Testis (tissue), 3 donors: ENCODE measurements around the gene PHF24. TPM values are rescaled to one million over a fixed set of nuclear protein-coding genes. Genes with fewer than 3 reads are reported as not detected.
A peak's percentile ranks its signal among the peaks of the same experiment; 100 is the strongest.

Experiments used
- DNase-seq: peaks from one replicate; pipeline ENCODE4 v3.0.0-alpha.2; 2019
- H3K27ac ChIP-seq, 2 donors: fragments of 200-600 bp; sonication (generic); one replicate each; pipeline ENCODE4 v1.5.1; 2019
- H3K27me3 ChIP-seq: fragments of 200-600 bp; sonication (generic); one replicate; pipeline ENCODE4 v1.5.1; 2019
- H3K36me3 ChIP-seq: fragments of 200-600 bp; sonication (generic); one replicate; pipeline ENCODE4 v1.5.1; 2017; ENCODE audit warnings: low read depth; ENCODE audit errors: missing control alignments
- H3K4me1 ChIP-seq: fragments of 200-600 bp; sonication (generic); one replicate; pipeline ENCODE4 v1.5.1; 2019
- H3K4me3 ChIP-seq, 2 donors: fragments of 200-600 bp; sonication (generic); one replicate each; pipeline ENCODE4 v1.5.1; 2017 to 2019
- H3K9me3 ChIP-seq: fragments of 200-600 bp; sonication (generic); one replicate; pipeline ENCODE4 v1.5.1; 2017
- POLR2A ChIP-seq: fragments of 450-650 bp; IDR thresholded peaks from one replicate; pipeline ENCODE4 v1.6.1; 2017; ENCODE audit warnings: antibody characterized with exemption, mild to moderate bottlenecking, moderate library complexity
- WGBS, 2 donors: methylation state at CpG; one replicate each; pipeline ENCODE4 v1.1.5; 2018; 5-methylcytosine and 5-hydroxymethylcytosine counted together
- intact Hi-C: fragments of 100-400 bp; cut with DNase I; formaldehyde crosslinking; loops from one replicate; pipeline ENCODE4 v1.15.1; 2023; ENCODE audit warnings: low total_unique reads
- polyA plus RNA-seq: library from polyadenylated mRNA; stranded (reverse); fragments of 350-450 nt; fragmentation: Illumina TruSeq; extraction: RNeasy Lipid Tissue Mini Kit (QIAGEN cat#74804); gene quantifications from one replicate; pipeline ENCODE4 v1.2.3, GENCODE V29; 2014; ENCODE audit warnings: low read depth, low replicate concordance; ENCODE audit not compliant: insufficient read depth
- total RNA-seq, 2 donors: library from RNA; depleted of rRNA; stranded (reverse); fragments of >200 nt; gene quantifications; one replicate each; pipeline ENCODE4 v1.2.3, GENCODE V29; 2016
- TF ChIP-seq, protein P1 (sequence below), 3 experiments: fragments of 450-650 bp in 2 of 3; fragments of 200-600 bp in 1 of 3; sonication (generic) in 1 of 3; IDR thresholded peaks; one replicate each; pipeline ENCODE4 v1.5.1; 2016 to 2019; ENCODE audit warnings: antibody characterized with exemption in 3 of 3, mild to moderate bottlenecking in 2 of 3, moderate library complexity in 1 of 3

PHF24 gene
- total and polyA plus RNA-seq, 3 donors from 2014 or later, result 44.8 to 132 (median 93.3) TPM

DNA sequence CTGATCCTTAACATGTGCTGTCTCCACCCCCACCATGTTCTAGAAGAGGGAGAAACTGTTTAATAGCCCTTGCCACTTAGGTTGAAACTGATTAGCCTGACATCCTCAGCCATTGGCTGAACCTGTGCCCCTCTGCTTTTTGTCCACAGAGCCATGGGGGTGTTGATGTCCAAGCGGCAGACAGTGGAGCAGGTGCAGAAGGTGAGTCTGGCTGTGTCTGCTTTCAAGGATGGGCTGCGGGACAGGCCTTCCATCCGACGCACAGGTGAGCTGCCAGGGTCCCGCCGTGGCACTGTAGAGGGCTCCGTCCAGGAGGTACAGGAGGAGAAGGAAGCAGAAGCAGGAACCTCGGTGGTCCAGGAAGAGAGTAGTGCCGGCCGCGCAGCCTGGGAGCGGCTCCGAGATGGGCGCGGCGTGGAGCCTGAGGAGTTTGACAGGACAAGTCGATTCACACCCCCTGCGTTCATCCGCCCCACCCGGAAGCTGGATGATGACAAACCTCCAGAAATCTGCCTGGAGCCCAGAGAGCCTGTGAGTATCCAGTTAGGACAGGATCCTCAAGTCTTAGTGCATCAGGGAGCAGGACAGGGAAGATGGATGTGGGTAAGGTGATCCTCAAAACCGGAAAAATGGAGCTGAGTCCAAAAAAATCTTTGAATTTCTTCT is 13.2 kb downstream of the PHF24 start:
- H3K27ac ChIP-seq, result no peak overlapping the region
- TF ChIP-seq, protein P1, sequence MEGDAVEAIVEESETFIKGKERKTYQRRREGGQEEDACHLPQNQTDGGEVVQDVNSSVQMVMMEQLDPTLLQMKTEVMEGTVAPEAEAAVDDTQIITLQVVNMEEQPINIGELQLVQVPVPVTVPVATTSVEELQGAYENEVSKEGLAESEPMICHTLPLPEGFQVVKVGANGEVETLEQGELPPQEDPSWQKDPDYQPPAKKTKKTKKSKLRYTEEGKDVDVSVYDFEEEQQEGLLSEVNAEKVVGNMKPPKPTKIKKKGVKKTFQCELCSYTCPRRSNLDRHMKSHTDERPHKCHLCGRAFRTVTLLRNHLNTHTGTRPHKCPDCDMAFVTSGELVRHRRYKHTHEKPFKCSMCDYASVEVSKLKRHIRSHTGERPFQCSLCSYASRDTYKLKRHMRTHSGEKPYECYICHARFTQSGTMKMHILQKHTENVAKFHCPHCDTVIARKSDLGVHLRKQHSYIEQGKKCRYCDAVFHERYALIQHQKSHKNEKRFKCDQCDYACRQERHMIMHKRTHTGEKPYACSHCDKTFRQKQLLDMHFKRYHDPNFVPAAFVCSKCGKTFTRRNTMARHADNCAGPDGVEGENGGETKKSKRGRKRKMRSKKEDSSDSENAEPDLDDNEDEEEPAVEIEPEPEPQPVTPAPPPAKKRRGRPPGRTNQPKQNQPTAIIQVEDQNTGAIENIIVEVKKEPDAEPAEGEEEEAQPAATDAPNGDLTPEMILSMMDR (IDR thresholded peaks at IDR 0.05), result no peak
- TF ChIP-seq POLR2A, result no peak

GRCh38 chr9:34974664-34975063 is 16.6 kb downstream of the PHF24 start:
- no peaks in the 10 kb centered on the region for H3K36me3 ChIP-seq
- no peak overlapping the region for H3K27ac ChIP-seq
- no peak for TF ChIP-seq POLR2A
- TF ChIP-seq, protein P1 (IDR thresholded peaks at IDR 0.05), result no peak
- no peaks in the 10 kb centered on the region for H3K9me3 ChIP-seq
- DNase-seq, result no peak
- intact Hi-C loops, result no loop called here
- H3K4me1 ChIP-seq, result peaks cover 8% of the 10 kb centered on the region
- no peaks in the 10 kb centered on the region for H3K27me3 ChIP-seq
- no peak overlapping the region for H3K4me3 ChIP-seq
- whole genome bisulfite sequencing, 2 donors, result 94 to 100% methylated on average over 2 of the region's 2 CpGs

More for the DNA sequence above, 13.2 kb downstream of the PHF24 start:
- peak; percentile 14 for DNase-seq
- Histone ChIP-seq H3K36me3 (no peaks in the 10 kb centered on the region), H3K4me1 (peaks cover 8% of the 10 kb centered on the region), H3K27me3 (no peaks in the 10 kb centered on the region), H3K9me3 (no peaks in the 10 kb centered on the region), H3K4me3 (no peak overlapping the region)
- WGBS, 2 donors, result 84 to 90% methylated on average over 20 to 21 of the region's 21 CpGs
- intact Hi-C loops, result no loop called here

DNA sequence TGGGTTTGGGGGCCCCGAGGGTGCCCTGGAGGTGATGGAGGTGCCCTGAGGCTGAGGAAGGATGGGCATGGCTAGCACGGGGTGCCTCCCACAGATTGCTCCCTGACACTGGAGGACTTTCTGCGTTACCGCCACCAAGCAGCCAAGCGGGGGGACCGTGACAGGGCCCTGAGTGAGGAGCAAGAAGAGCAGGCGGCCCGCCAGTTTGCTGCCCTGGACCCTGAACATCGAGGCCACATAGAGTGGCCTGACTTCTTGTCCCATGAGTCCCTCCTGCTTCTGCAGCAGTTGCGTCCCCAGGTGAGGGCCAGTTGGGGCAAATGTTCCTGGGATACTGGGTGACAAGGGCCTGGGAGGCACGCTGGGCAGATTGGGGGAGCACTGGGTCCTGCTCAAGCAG is 18.4 kb downstream of the PHF24 start:
- H3K27ac ChIP-seq, result no peak overlapping the region
- TF ChIP-seq, protein P1 (IDR thresholded peaks at IDR 0.05), result no peak
- no peak for TF ChIP-seq POLR2A
- no peaks in the 10 kb centered on the region for H3K36me3 ChIP-seq
- no peak for DNase-seq
- no peaks in the 10 kb centered on the region for H3K9me3 ChIP-seq
- intact Hi-C loops, result no loop called here
- no peaks in the 10 kb centered on the region for H3K27me3 ChIP-seq
- no peak overlapping the region for H3K4me3 ChIP-seq
- H3K4me1 ChIP-seq, result no peaks in the 10 kb centered on the region
- 92 to 97% methylated on average over 9 to 11 of the region's 11 CpGs for WGBS, 2 donors

DNA sequence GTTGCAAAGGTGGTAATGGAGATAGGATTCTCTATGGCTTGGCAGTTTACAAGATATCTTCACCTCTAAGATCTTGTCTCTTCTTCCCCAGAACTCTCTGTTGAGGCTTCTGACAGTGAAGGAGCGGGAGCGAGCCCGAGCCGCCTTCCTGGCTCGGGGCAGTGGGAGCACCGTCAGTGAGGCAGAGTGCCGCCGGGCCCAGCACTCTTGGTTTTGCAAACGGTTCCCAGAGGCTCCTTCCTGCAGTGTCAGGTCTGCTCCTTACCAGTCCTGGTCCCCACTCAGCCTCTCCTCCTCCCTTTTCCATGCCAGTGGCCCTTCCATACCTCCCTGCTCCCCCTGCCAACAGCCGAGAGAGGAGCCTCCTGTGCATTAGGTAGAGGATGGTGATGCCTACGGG is 18.9 kb downstream of the PHF24 start:
- Histone ChIP-seq H3K4me1 (no peaks in the 10 kb centered on the region), H3K27ac (no peak overlapping the region), H3K36me3 (no peaks in the 10 kb centered on the region), H3K4me3 (no peak overlapping the region), H3K27me3 (no peaks in the 10 kb centered on the region), H3K9me3 (no peaks in the 10 kb centered on the region)
- DNase-seq, result no peak
- 95 to 99% methylated on average over 9 to 11 of the region's 11 CpGs for WGBS, 2 donors
- no peak for TF ChIP-seq POLR2A
- TF ChIP-seq, protein P1 (IDR thresholded peaks at IDR 0.05), result no peak
- intact Hi-C loops, result no loop called here

DNA sequence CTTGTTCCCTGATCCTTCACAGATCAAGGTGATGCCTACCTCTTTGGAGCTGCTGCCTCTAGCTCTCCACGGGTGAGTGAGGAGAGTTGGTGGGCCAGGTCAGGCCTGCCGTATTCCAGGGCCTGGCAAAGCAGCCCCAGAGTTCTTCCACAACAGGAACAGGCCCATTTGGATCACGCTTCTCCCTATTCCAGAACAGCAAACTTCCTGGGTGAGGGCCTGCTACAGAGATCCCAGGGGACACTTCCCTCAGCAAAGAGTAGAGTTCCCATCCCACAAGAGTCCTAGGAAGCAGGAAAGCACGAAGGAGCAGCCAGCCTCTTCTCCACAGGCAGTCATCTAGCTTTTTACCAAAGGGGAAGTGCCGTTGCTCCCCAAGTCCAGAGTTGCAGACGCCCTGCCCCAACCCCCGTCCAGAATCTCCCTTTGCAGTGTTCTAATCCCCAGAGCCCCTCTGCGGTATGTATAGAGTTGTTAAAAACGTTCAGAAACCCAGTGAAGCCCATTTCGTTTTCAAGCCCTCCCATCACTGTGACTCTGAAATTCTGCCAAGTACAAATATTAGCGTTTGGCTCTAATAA is 22.2 kb downstream of the PHF24 start:
- Histone ChIP-seq H3K4me3 (no peak overlapping the region), H3K27ac (no peak overlapping the region), H3K27me3 (no peaks in the 10 kb centered on the region), H3K36me3 (no peaks in the 10 kb centered on the region), H3K4me1 (no peaks in the 10 kb centered on the region), H3K9me3 (no peaks in the 10 kb centered on the region)
- TF ChIP-seq, protein P1 (IDR thresholded peaks at IDR 0.05), result no peak
- TF ChIP-seq POLR2A, result no peak
- intact Hi-C loops, result no loop called here
- WGBS, 2 donors, result 70 to 71% methylated on average over 11 of the region's 11 CpGs
- no peak for DNase-seq
